ENCODE results near the gene KCNC4.

DNA sequence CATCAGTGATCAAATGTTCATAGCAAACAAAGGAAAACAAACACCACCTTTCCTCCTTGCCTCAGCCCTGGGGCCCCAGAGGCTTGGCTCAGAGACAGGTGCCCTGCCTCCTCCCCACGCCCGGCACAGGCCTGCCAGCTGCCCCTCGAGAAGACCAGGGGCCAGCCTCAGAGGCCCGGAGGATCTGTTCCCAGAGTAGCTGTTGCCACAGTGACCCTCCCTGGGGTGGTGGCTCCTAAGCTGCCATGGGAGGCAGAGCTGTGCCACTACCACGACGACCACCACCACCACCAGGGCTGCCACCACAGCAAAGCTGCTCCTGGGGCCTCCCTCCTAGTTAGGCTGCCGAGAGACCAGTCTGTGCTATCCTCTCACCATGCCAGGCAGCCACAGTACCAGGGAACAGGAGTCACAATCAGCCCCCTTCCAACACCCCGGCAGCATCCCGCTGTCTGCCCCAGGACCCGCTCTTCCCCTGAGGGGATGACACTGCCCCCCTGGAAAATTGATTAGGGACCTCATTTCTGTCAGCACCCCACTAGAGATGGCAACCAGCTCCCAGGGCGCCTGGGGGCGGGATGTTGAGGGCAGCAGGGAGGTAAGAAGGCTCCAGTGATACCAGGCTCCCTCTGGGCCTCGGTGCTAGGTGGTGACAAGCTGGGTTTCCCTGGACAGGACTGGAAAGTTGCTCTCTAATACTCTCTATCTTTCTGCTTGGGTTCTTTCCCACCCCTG lies 30.5 kb downstream of the KCNC4 start:
- TF ChIP-seq, protein P1, sequence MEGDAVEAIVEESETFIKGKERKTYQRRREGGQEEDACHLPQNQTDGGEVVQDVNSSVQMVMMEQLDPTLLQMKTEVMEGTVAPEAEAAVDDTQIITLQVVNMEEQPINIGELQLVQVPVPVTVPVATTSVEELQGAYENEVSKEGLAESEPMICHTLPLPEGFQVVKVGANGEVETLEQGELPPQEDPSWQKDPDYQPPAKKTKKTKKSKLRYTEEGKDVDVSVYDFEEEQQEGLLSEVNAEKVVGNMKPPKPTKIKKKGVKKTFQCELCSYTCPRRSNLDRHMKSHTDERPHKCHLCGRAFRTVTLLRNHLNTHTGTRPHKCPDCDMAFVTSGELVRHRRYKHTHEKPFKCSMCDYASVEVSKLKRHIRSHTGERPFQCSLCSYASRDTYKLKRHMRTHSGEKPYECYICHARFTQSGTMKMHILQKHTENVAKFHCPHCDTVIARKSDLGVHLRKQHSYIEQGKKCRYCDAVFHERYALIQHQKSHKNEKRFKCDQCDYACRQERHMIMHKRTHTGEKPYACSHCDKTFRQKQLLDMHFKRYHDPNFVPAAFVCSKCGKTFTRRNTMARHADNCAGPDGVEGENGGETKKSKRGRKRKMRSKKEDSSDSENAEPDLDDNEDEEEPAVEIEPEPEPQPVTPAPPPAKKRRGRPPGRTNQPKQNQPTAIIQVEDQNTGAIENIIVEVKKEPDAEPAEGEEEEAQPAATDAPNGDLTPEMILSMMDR (IDR thresholded peaks at IDR 0.05): no peak
- TF ChIP-seq POLR2AphosphoS5 (IDR thresholded peaks at IDR 0.05): no peak

Measured in stomach (tissue), 4 donors.